Endometrial microvascular endothelial cells (primary cell): Measurements from ENCODE around the gene FANK1. TPM values are rescaled to one million over a fixed set of nuclear protein-coding genes. Genes with fewer than 3 reads are reported as not detected.

ENCODE experiments used
- in situ Hi-C: cut with HindIII; loops from 2 replicates; pipeline ENCODE4 v1.10.0; 2017; ENCODE audit warnings: low sequenced_read_pairs, low pct_unique_long_range_greater_than_20kb; ENCODE audit errors: inconsistent ontology term
- total RNA-seq: library from RNA; depleted of rRNA; stranded (reverse); fragments of >200 nt; gene quantifications from one replicate; pipeline ENCODE4 v1.2.3, GENCODE V29; 2015; ENCODE audit errors: inconsistent ontology term

FANK1 gene
- total RNA-seq, 1 donor from 2014 or later, result 3.7 TPM

GRCh38 chr10:126011995-126012394 lies 115.6 kb downstream of the FANK1 start:
- in situ Hi-C loops, result no loop called here

DNA sequence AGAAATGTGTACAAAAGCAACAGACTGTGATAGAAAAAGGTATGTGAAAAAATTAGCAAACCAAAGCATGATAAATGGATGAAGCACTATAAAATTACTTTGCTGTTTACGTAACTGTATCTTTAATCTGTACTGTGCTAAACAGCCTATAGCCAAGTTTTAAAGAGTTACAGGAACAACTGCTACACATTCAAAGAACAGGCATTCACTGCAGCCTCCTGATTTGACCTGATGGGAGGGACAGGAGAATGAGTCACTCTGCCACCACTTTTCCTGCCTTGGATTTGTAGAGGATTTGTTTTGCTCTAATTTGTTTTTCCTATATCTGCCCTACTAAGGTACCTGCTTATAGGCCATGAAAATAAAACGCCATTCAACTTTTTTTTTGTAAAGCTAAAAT lies 116.1 kb downstream of the FANK1 start:
- in situ Hi-C loops, result no loop called here

- in situ Hi-C loops, result no loop called here
Observed at GRCh38 chr10:126013489-126014281, 117.3 kb downstream of the FANK1 start.

DNA sequence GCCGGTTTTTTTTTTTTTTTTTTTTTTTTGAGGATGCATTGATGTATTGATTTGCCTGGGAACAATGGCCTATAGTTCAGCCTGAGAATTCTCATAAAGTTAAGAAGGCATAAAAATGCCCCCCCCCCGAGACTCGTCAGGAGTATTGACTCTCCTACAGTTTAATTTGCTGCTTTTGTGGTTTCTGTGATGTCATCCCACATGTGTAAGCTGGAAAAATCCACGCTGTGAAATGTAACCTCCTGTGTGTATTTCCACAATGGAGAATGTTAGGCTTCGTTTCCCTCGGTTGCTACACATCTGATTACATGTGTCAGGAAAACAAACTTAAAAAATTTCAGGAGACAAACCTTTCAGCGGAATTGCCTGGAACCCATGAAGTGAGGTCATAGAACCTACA lies 117.9 kb downstream of the FANK1 start:
- in situ Hi-C loops, result no loop called here

GRCh38 chr10:126015413-126015812 lies 119.0 kb downstream of the FANK1 start:
- in situ Hi-C loops, result no loop called here

GRCh38 chr10:126016156-126016805 lies 119.9 kb downstream of the FANK1 start:
- in situ Hi-C loops, result no loop called here

DNA sequence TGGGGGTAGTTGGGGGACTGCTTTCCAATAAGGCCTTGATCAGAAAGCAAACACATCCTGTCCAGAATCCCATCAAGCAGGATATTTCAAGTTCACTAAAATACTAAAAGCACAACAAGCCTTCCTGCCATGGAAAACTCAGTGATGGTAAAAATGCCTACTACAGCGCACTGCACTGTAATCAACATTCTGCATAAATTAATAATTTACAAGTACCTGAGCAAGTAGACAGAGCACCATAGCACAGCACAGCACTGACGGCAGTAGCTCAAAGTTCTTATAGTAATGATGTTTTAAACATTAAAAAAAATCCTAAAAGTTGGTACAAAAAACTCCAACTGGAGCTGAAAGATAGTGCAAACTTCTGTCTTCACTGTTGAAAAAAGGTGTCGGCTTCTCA lies 120.5 kb downstream of the FANK1 start:
- in situ Hi-C loops, result no loop called here

DNA sequence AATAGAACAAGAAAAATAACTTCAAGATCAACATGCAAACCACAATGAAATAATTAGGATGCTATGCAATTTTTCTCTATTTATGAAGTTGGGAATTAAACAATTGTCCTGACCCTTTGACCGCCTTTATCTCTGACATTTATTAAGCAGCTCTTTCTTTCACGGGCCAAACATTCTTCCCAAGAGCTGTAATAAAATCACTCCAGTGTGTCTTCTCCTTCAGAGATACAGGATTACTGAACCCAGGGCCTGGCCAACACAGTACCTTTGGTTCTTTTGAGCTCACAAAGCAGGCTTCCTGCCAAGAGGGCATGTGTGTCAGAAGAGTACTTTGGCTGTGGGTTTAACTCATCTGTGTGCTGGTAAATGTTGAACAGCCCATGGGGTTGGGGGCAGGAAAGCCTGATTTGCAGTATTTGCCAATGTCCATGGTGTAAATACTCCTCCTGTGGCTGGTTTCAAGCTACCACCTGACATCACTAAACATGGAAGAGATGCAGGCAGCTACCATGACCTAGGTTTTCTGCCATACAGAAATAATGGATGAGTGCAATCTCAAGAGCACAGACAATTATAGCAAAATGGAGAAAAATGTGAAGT lies 121.7 kb downstream of the FANK1 start:
- in situ Hi-C loops, result no loop called here

- in situ Hi-C loops, result no loop called here
Observed at GRCh38 chr10:126021833-126022500, 125.6 kb downstream of the FANK1 start.

- in situ Hi-C loops, result no loop called here
Observed at GRCh38 chr10:126022841-126023240, 126.5 kb downstream of the FANK1 start.

DNA sequence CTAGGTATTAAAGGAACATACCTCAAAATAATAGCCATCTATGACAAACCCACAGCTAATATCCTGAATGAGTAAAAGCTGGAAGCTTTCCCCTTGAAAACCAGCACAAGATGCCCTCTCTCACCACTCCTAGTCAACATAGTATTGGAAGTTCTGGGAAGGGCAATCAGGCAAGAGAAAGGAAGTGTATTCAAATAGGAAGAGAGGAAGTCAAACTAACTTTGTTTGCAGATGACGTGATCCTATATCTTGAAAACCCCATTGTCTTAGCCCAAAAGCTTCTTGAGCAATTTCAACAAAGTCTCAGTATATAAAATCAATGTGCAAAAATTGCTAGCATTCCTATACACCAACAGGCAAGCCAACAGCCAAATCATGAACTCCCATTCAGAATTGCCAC lies 131.3 kb downstream of the FANK1 start:
- in situ Hi-C loops, result no loop called here

- in situ Hi-C loops, result no loop called here
Observed at GRCh38 chr10:126029999-126030398, 133.6 kb downstream of the FANK1 start.

DNA sequence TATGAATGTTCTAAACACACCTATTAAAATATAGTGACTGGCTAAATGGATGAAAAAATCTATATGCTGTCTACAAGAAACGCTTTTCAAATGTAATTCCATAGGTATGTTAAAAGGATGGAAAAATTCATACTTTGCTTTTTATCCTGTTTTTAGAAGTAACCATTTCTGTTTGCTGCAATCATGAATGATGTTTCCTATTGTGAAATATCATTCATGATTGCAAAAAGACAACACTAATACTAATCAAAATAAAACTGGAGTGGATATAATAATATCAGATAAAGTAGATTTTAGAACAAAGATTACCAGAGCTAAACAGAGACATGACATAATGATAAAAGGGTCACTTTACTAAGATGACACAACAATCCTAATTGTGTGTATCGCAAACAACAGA lies 138.2 kb downstream of the FANK1 start:
- in situ Hi-C loops, result no loop called here

- in situ Hi-C loops, result no loop called here
Observed at GRCh38 chr10:126036515-126036914, 140.2 kb downstream of the FANK1 start.

DNA sequence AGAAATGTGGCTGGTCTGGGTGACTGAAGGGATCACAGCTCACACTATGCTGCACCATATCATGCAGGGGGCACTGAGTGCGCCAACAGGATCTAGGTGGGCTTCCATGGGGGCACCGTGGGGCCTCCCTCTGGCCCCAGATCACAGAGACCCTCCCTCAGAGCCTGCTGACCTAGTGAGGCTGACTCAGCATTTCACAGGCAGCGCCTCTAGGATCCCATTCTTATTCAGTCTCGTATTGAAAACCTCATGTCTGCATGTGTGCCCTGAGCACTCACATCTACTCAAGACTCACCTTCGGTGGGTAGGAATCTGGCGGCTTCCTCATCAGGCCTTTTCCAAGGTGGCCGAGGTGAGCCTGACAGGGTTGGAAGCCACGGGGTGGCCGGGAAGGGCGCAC lies 141.6 kb downstream of the FANK1 start:
- in situ Hi-C loops, result no loop called here

- in situ Hi-C loops, result no loop called here
Observed at GRCh38 chr10:126041117-126041516, 144.8 kb downstream of the FANK1 start.

DNA sequence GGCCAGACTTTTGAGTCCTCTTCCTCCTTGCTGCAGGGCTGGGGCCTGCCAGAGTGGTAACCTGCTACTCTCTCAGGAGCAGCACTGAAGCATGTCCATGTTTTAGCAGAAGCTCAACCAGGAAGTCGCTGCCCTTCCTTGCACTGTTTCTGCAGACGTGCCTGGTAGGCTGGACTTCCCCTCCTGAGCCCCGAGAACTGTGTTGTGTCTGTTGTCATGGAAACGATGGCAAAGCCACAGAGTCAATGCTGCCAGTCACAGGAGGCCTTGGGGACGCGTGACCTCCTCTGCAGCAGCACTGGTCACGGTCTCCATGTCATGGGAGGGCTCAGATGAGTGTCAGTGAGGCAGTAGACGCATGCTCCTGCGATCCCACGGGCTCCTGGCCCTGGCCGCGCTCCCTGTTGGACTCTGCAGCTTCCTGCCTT lies 145.5 kb downstream of the FANK1 start:
- in situ Hi-C loops, result no loop called here

DNA sequence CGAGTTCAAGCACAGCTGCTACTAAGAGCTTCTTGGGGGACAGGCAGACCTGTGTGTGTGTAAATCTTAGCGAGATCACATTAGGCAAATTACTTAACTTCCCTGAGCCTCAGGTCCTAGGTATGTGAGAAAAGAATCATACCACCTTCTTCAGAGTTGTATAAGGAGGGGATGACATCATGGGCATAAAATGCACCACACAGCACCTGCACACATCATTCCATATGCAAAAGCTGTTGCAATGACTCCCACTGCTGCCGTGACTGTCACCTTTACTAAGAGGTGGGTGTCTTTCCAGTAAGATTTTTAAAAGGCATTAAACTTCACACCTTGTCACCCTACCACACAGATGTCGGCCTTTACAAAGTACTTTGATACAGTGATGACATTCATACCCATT lies 146.0 kb downstream of the FANK1 start:
- in situ Hi-C loops, result no loop called here

GRCh38 chr10:126042906-126043305 lies 146.5 kb downstream of the FANK1 start:
- in situ Hi-C loops, result no loop called here

DNA sequence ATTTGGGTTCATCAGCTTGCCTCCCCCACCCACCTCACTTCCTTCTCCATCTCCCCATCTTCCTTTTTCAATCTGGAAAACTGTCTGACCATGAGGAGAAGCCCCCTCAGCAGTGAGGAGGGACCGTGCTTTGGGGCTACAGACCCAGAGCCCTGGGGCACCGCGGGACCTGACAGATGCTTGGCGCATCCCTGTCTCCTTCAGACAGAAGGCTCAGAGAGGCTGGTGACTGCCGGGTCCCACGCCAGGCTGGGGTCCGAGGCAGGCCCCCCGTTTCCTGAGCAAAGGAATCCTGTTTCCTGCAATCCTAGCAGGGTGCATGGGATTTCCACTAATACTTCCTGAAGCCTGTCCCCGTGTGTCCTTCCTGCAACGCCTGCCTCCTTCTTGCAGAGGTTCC lies 147.0 kb downstream of the FANK1 start:
- in situ Hi-C loops, result no loop called here
